PC-3 (cell line): ENCODE data around the gene PHF13. TPM values are rescaled to one million over a fixed set of nuclear protein-coding genes. Genes with fewer than 3 reads are reported as not detected.

Source experiments
- ATAC-seq: fragments of 200-7000 bp; cut with Tn5 transposase; 2 replicates; pipeline ENCODE4 v1.9.1; 2020; ENCODE audit warnings: mild to moderate bottlenecking, moderate library complexity
- BruUV-seq: library from RNA; stranded (reverse); fragments of 400-500 nt; replicated peaks from 2 replicates; lab custom pipeline; 2021; lab: Mats Ljungman, UMichigan
- CTCF ChIA-PET: fragments of 300-600 bp; sonication (Branson Sonifier 250); formaldehyde crosslinking; loops from one replicate; lab custom pipeline; 2022; ENCODE audit warnings: antibody characterized with exemption; lab: Charles Lee
- POLR2A ChIA-PET: fragments of 300-600 bp; sonication (Branson Sonifier 250); formaldehyde crosslinking; loops from one replicate; lab custom pipeline; 2022; ENCODE audit warnings: antibody characterized with exemption; ENCODE audit not compliant: unreplicated experiment; lab: Charles Lee
- DNase-seq: peaks from one replicate; pipeline ENCODE4 v3.0.0-alpha.2; 2015
- H2AFZ ChIP-seq: fragments of 300-600 bp; sonication (generic); 2 replicates; pipeline ENCODE4 v1.6.0; 2016; ENCODE audit warnings: antibody characterized with exemption, low read length
- H3F3A ChIP-seq: fragments of 300-600 bp; sonication (generic); one replicate; pipeline ENCODE4 v1.6.0; 2017; ENCODE audit warnings: antibody characterized with exemption, low read length, control low read depth, mild to moderate bottlenecking; ENCODE audit not compliant: unreplicated experiment
- H3K27ac ChIP-seq: fragments of 300-600 bp; sonication (generic); 2 replicates; pipeline ENCODE4 v1.5.1; 2016; ENCODE audit warnings: mild to moderate bottlenecking, low read length
- H3K27me3 ChIP-seq: fragments of 300-600 bp; sonication (generic); 2 replicates; pipeline ENCODE4 v1.6.1; 2016; ENCODE audit warnings: low read length, mixed read lengths
- H3K36me3 ChIP-seq: fragments of 300-600 bp; sonication (generic); 2 replicates; pipeline ENCODE4 v1.6.1; 2016; ENCODE audit warnings: low read depth, mixed run types, low read length, mixed read lengths
- H3K4me1 ChIP-seq: fragments of 300-600 bp; sonication (generic); 2 replicates; pipeline ENCODE4 v1.5.1; 2016; ENCODE audit warnings: low read length; ENCODE audit not compliant: insufficient read depth
- H3K4me2 ChIP-seq: fragments of 300-600 bp; sonication (generic); 2 replicates; pipeline ENCODE4 v1.6.0; 2016; ENCODE audit warnings: low read length
- H3K4me3 ChIP-seq: fragments of 300-600 bp; sonication (generic); 2 replicates; pipeline ENCODE4 v1.5.1; 2016; ENCODE audit warnings: mild to moderate bottlenecking, low read length, mixed read lengths
- H3K79me2 ChIP-seq: fragments of 300-600 bp; sonication (generic); 2 replicates; pipeline ENCODE4 v1.6.1; 2017; ENCODE audit warnings: low read length, mixed read lengths
- H3K9ac ChIP-seq: fragments of 300-600 bp; sonication (generic); 2 replicates; pipeline ENCODE4 v1.6.0; 2016; ENCODE audit warnings: mild to moderate bottlenecking, low read length
- H3K9me2 ChIP-seq: fragments of 300-600 bp; sonication (generic); replicated peaks from 2 replicates; pipeline ENCODE4 v1.6.1; 2016; ENCODE audit warnings: mixed run types, low read length, mixed read lengths
- H3K9me3 ChIP-seq: fragments of 300-600 bp; sonication (generic); 2 replicates; pipeline ENCODE4 v1.6.1; 2016; ENCODE audit warnings: low read length, mixed read lengths
- H4K20me1 ChIP-seq: fragments of 300-600 bp; sonication (generic); 2 replicates; pipeline ENCODE4 v1.6.1; 2016; ENCODE audit warnings: low read length, mixed read lengths
- CTCF ChIP-seq: fragments of 300-600 bp; sonication (generic); conservative IDR thresholded peaks from 2 replicates; pipeline ENCODE4 v1.5.1; 2017; ENCODE audit warnings: antibody characterized with exemption, low read depth, mild to moderate bottlenecking, low read length
- EZH2 ChIP-seq: fragments of 300-600 bp; sonication (generic); IDR thresholded peaks from one replicate; pipeline ENCODE4 v1.6.1; 2017; ENCODE audit warnings: antibody characterized with exemption, mild to moderate bottlenecking, low read length; ENCODE audit not compliant: unreplicated experiment
- EZH2phosphoT487 ChIP-seq: fragments of 300-600 bp; sonication (generic); IDR thresholded peaks from 2 replicates; pipeline ENCODE4 v1.6.1; 2018; ENCODE audit warnings: mild to moderate bottlenecking, antibody characterized with exemption, low read length, borderline replicate concordance
- intact Hi-C: fragments of 100-400 bp; cut with micrococcal nuclease; formaldehyde crosslinking; loops from 2 replicates; pipeline ENCODE4 v1.9.0; 2023
- total RNA-seq: library from RNA; depleted of rRNA; stranded (reverse); fragments of >200 nt; gene quantifications from 2 replicates; pipeline ENCODE4 v1.2.3, GENCODE V29; 2014

Gene PHF13
- total RNA-seq, 1 experiment from 2014 or later = 13.2 TPM

DNA sequence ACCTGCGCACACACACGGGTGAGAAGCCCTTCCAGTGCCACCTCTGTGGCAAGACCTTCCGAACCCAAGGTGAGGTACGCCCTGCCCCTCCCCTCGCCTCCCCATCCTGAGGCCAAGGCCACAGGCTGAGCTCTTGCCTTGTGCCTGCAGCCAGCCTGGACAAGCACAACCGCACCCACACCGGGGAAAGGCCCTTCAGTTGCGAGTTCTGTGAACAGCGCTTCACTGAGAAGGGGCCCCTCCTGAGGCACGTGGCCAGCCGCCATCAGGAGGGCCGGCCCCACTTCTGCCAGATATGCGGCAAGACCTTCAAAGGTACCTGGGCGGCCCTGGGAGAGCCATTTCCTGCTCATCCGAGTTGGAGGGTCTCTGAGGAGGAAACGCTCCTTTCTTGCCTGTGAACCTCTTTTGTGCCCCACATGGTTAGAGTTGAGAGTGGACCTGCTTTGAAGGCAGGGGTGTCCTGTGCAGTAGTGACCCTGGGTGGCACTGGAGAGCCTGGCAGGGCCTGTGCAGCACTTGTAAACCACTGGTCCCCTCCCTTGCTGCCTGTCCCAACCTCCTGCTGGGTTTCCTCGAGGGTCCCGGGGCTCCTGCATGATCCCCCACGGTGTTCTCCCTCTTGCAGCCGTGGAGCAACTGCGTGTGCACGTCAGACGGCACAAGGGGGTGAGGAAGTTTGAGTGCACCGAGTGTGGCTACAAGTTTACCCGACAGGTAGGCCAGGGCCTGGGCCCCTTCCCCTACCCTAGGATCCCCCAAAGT, 25.2 kb upstream of the PHF13 start:
- Histone ChIP-seq H3K79me2 (peaks cover 8% of the 10 kb centered on the region; the same call in 1 of the 2 replicates), H4K20me1 (peaks cover 25% of the 10 kb centered on the region; the same call in 1 of the 2 replicates), H3K27me3 (no peaks in the 10 kb centered on the region), H3K36me3 (peaks cover 35% of the 10 kb centered on the region), H3K4me3 (no peak overlapping the region), H3K9me3 (no peaks in the 10 kb centered on the region), H3K27ac (no peak overlapping the region), H2AFZ (no peak overlapping the region), H3F3A (no peaks in the 10 kb centered on the region), H3K4me2 (no peak overlapping the region), H3K4me1 (peaks cover 9% of the 10 kb centered on the region), H3K9ac (no peak overlapping the region), H3K9me2 (no peaks in the 10 kb centered on the region)
- POLR2A ChIA-PET = interaction anchor here (0.8 kb wide), 1 partner anchor 10 kb away, joined by 3 read pairs; no protein-coding TSS in a partner anchor
- TF ChIP-seq CTCF (no peak), EZH2phosphoT487 (no peak), EZH2 (no peak)
- no TSS peak for BruUV-seq
- CTCF ChIA-PET = interaction anchor here (0.9 kb wide), 1 partner anchor 34 kb away, joined by 3 read pairs; the partner anchor contains the start of gene NOL9
- intact Hi-C loops = no loop called here
- no peak for DNase-seq
- no peak for ATAC-seq

GRCh38 chr1:6588893-6589520, 24.5 kb upstream of the PHF13 start:
- Histone ChIP-seq H3K9me2 (no peaks in the 10 kb centered on the region), H3F3A (no peaks in the 10 kb centered on the region), H3K27me3 (no peaks in the 10 kb centered on the region), H3K4me1 (peaks cover 9% of the 10 kb centered on the region), H2AFZ (no peak overlapping the region), H3K79me2 (peaks cover 12% of the 10 kb centered on the region; the same call in 1 of the 2 replicates), H3K9me3 (no peaks in the 10 kb centered on the region), H3K27ac (no peak overlapping the region), H3K9ac (no peak overlapping the region), H3K4me2 (no peak overlapping the region), H4K20me1 (peaks cover 26% of the 10 kb centered on the region; the same call in 1 of the 2 replicates), H3K36me3 (peaks cover 42% of the 10 kb centered on the region), H3K4me3 (no peak overlapping the region)
- intact Hi-C loops = no loop called here
- TF ChIP-seq EZH2phosphoT487 (no peak), CTCF (no peak), EZH2 (no peak)
- ChIA-PET POLR2A (no interaction called here), CTCF (no interaction called here)
- ATAC-seq = no peak
- no peak for DNase-seq
- no TSS peak for BruUV-seq
